GM12878 (cell line): ENCODE results near the gene FMNL2. TPM values are rescaled to one million over a fixed set of nuclear protein-coding genes. Genes with fewer than 3 reads are reported as not detected.

Experiments used
- ATAC-seq: fragments of 200-7000 bp; cut with Tn5 transposase; 3 replicates; pipeline ENCODE4 v1.9.1; 2020; ENCODE audit warnings: mild to moderate bottlenecking, moderate library complexity
- BruUV-seq: library from RNA; stranded (reverse); fragments of 400-500 nt; replicated peaks from 2 replicates; lab custom pipeline; 2021; lab: Mats Ljungman, UMichigan
- CTCF ChIA-PET: fragments of 300-600 bp; sonication (Branson Sonifier 250); formaldehyde crosslinking; extraction: SDS; loops from one replicate; lab custom pipeline; 2021; ENCODE audit warnings: inconsistent platforms; lab: Yijun Ruan, JAX
- POLR2A ChIA-PET: fragments of 350-600 bp; formaldehyde crosslinking; extraction: SDS; loops from one replicate; lab custom pipeline; 2021; ENCODE audit warnings: inconsistent platforms; lab: Charles Lee
- RAD21 ChIA-PET: fragments of 300-600 bp; sonication (Branson Sonifier 250); formaldehyde crosslinking; loops from one replicate; lab custom pipeline; 2023; ENCODE audit warnings: antibody characterized with exemption; ENCODE audit not compliant: unreplicated experiment; lab: Charles Lee
- SMC1A ChIA-PET: fragments of 300-600 bp; sonication (Branson Sonifier 250); formaldehyde crosslinking; loops from one replicate; lab custom pipeline; 2023; ENCODE audit not compliant: unreplicated experiment, uncharacterized antibody; lab: Charles Lee
- DNase-seq: peaks from one replicate; pipeline ENCODE4 v3.0.0-alpha.2; 2011; ENCODE audit warnings: low read depth, low spot score
- FAIRE-seq: peaks from 3 replicates; lab custom pipeline; 2011; peaks lifted over from hg19 to GRCh38; lab: Jason Lieb, UNC
- H2AFZ ChIP-seq: 2 replicates; pipeline ENCODE4 v1.6.0; 2011; ENCODE audit warnings: low read depth, low read length, control low read depth; ENCODE audit not compliant: control insufficient read depth
- H3K27ac ChIP-seq: 2 replicates; pipeline ENCODE4 v1.5.1; 2011; ENCODE audit warnings: control low read depth; ENCODE audit not compliant: control insufficient read depth, insufficient read depth
- H3K27me3 ChIP-seq, 2 experiments: replicated peaks in 1 of 2; 2 replicates each; pipeline versions ENCODE4 v1.6.0 to v1.6.1; 2011; ENCODE audit warnings: low read length in 1 of 2; ENCODE audit not compliant: control insufficient read depth in 2 of 2, insufficient read depth in 2 of 2
- H3K36me3 ChIP-seq, 2 experiments: 2 replicates each; pipeline ENCODE4 v1.5.1; 2011; ENCODE audit warnings: low read length in 1 of 2; ENCODE audit not compliant: control insufficient read depth in 2 of 2, insufficient read depth in 2 of 2
- H3K4me1 ChIP-seq: 2 replicates; pipeline ENCODE4 v1.6.1; 2011; ENCODE audit warnings: mild to moderate bottlenecking, low read length, moderate library complexity, mixed read lengths; ENCODE audit not compliant: control insufficient read depth, insufficient read depth
- H3K4me2 ChIP-seq: 2 replicates; pipeline ENCODE4 v1.6.0; 2011; ENCODE audit warnings: control low read depth; ENCODE audit not compliant: control insufficient read depth, insufficient read depth
- H3K4me3 ChIP-seq: fragments of 200-600 bp; sonication (generic); 2 replicates; pipeline ENCODE4 v1.5.1; 2016
- H3K79me2 ChIP-seq: 2 replicates; pipeline ENCODE4 v1.6.0; 2011; ENCODE audit warnings: low read length; ENCODE audit not compliant: control insufficient read depth, insufficient read depth
- H3K9ac ChIP-seq: 2 replicates; pipeline ENCODE4 v1.8.0; 2011; ENCODE audit warnings: low read length, control low read depth, mixed read lengths; ENCODE audit not compliant: control insufficient read depth, insufficient read depth
- H3K9me3 ChIP-seq: replicated peaks from 3 replicates; pipeline ENCODE4 v1.5.1; 2011; ENCODE audit warnings: mild to moderate bottlenecking, low read length; ENCODE audit not compliant: control insufficient read depth, insufficient read depth
- H4K20me1 ChIP-seq: 2 replicates; pipeline ENCODE4 v1.6.0; 2011; ENCODE audit not compliant: control insufficient read depth, insufficient read depth
- CHD2 ChIP-seq: IDR thresholded peaks from 2 replicates; pipeline ENCODE4 v1.6.1; 2011; ENCODE audit warnings: low read depth, low read length, improper control_type of control experiment, borderline replicate concordance
- KDM1A ChIP-seq: fragments of 200-600 bp; sonication (generic); IDR thresholded peaks from 2 replicates; pipeline ENCODE4 v1.6.1; 2016; ENCODE audit warnings: borderline replicate concordance
- MEF2A ChIP-seq: IDR thresholded peaks from 2 replicates; pipeline ENCODE4 v1.6.1; 2011; ENCODE audit warnings: low read depth, mild to moderate bottlenecking, low read length, moderate library complexity; ENCODE audit not compliant: insufficient read depth
- MYC ChIP-seq: IDR thresholded peaks from 2 replicates; pipeline ENCODE4 v1.6.1; 2011; ENCODE audit warnings: mild to moderate bottlenecking, low read length, moderate library complexity, inconsistent platforms; ENCODE audit not compliant: insufficient read depth, insufficient replicate concordance, insufficient read length, severe bottlenecking
- NKRF ChIP-seq: fragments of 450-650 bp; conservative IDR thresholded peaks from 2 replicates; pipeline ENCODE4 v1.6.1; 2017; ENCODE audit warnings: mild to moderate bottlenecking, moderate library complexity
- REST ChIP-seq: IDR thresholded peaks from 2 replicates; pipeline ENCODE4 v1.6.1; 2012; ENCODE audit warnings: mild to moderate bottlenecking, low read depth, low read length
- SKIL ChIP-seq: fragments of 450-650 bp; IDR thresholded peaks from 2 replicates; pipeline ENCODE4 v1.6.1; 2017; ENCODE audit warnings: mild to moderate bottlenecking, low read depth, inconsistent platforms; ENCODE audit not compliant: poor library complexity, severe bottlenecking
- SREBF2 ChIP-seq: IDR thresholded peaks from 2 replicates; pipeline ENCODE4 v1.6.1; 2012; ENCODE audit warnings: mild to moderate bottlenecking, low read length
- ZNF207 ChIP-seq: fragments of 450-650 bp; IDR thresholded peaks from 2 replicates; pipeline ENCODE4 v1.6.1; 2014; ENCODE audit warnings: antibody characterized with exemption, mild to moderate bottlenecking, borderline replicate concordance
- ZNF274 ChIP-seq: IDR thresholded peaks from one replicate; pipeline ENCODE4 v1.8.0; 2011; ENCODE audit not compliant: insufficient read length, insufficient read depth
- ZNF622 ChIP-seq: fragments of 450-650 bp; IDR thresholded peaks from 2 replicates; pipeline ENCODE4 v1.6.1; 2017; ENCODE audit warnings: mild to moderate bottlenecking, inconsistent platforms
- WGBS: methylation state at CpG from one replicate; pipeline ENCODE4 v1.1.6; 2016; ENCODE audit warnings: low lambda C conversion rate; ENCODE audit not compliant: insufficient replicate concordance, insufficient coverage; ENCODE audit errors: missing lambda C conversion rate; 5-methylcytosine and 5-hydroxymethylcytosine counted together
- in situ Hi-C: fragments of 300-500 bp; cut with MboI; formaldehyde crosslinking; loops from 9 replicates; pipeline ENCODE4 v1.14.3; 2018; ENCODE audit warnings: mixed read lengths
- intact Hi-C: fragments of 100-400 bp; cut with micrococcal nuclease; formaldehyde crosslinking; loops from one replicate; pipeline ENCODE4 v1.14.2; 2022; ENCODE audit not compliant: unreplicated experiment
- polyA plus RNA-seq, 11 experiments: library from polyadenylated mRNA; depleted of rRNA in 4 of 11; unstranded in 6 of 11; stranded (reverse) in 5 of 11; fragments of >200 nt; fragmentation: Nextera tagmentation in 4 of 11; fragmentation: Illumina TruSeq in 1 of 11; extraction: Ambion mirVana in 4 of 11; extraction: Trizol in 1 of 11; gene quantifications; 1 replicate in 1 of 11; 2 replicates in 10 of 11; pipeline versions ENCODE4 v1.2.1 to v1.2.3, GENCODE V29; 2011 to 2016; ENCODE audit warnings: inconsistent platforms in 2 of 11, missing spikeins in 2 of 11, low read depth in 1 of 11
- total RNA-seq, 4 experiments: library from RNA; depleted of rRNA in 3 of 4; stranded (reverse); fragments of >200 nt in 3 of 4; fragmentation: Illumina TruSeq in 1 of 4; extraction: Trizol in 1 of 4; gene quantifications; 2 replicates each; pipeline versions ENCODE4 v1.2.1 to v1.2.3, GENCODE V29; 2013 to 2021

The FMNL2 gene
- total and polyA plus RNA-seq, 10 of the 15 experiments (the other 5 are each of a cell fraction or from before 2014, with no cell fraction given), result 0.13 to 9.9 (median 0.35) TPM

GRCh38 chr2:152534460-152535135, 199.6 kb downstream of the FMNL2 start:
- SMC1A ChIA-PET, result interaction anchor here (0.6 to 1.7 kb wide), 4 partner anchors 14 to 183 kb away, joined by 3 to 4 read pairs (median 3); no protein-coding TSS in a partner anchor
- H3K36me3 ChIP-seq, result no peaks in the 10 kb centered on the region
- POLR2A ChIA-PET, result interaction anchor here (0.7 kb wide), 1 partner anchor 68 kb away, joined by 3 read pairs; no protein-coding TSS in a partner anchor
- H3K27me3 ChIP-seq, result no peaks in the 10 kb centered on the region
- H3K9ac ChIP-seq, result no peak overlapping the region
- no peaks in the 10 kb centered on the region for H3K4me1 ChIP-seq
- H3K4me3 ChIP-seq, result no peak overlapping the region
- RAD21 ChIA-PET, result no interaction called here
- WGBS, result 54% methylated on average over 7 of the region's 7 CpGs
- no TSS peak for BruUV-seq
- no peaks in the 10 kb centered on the region for H3K9me3 ChIP-seq
- no peak overlapping the region for H2AFZ ChIP-seq
- TF ChIP-seq ZNF274 (no peak), NKRF (no peak), MEF2A (no peak), ZNF622 (no peak), ZNF207 (no peak), KDM1A (no peak), MYC (no peak), SKIL (no peak), REST (no peak), CHD2 (no peak), SREBF2 (no peak)
- ATAC-seq (no peak), DNase-seq (no peak), FAIRE-seq (no peak)
- CTCF ChIA-PET, result interaction anchor here (0.9 to 1.8 kb wide), 4 partner anchors 16 to 354 kb away, joined by 3 to 7 read pairs (median 4); no protein-coding TSS in a partner anchor
- H3K79me2 ChIP-seq, result no peaks in the 10 kb centered on the region
- no peaks in the 10 kb centered on the region for H4K20me1 ChIP-seq
- H3K27ac ChIP-seq, result no peak overlapping the region
- intact Hi-C loops (no loop called here), in situ Hi-C loops (no loop called here)
- H3K4me2 ChIP-seq, result no peak overlapping the region
